Liver (tissue), 9 donors: ENCODE results near the gene RAPGEF1. TPM values are rescaled to one million over a fixed set of nuclear protein-coding genes. Genes with fewer than 3 reads are reported as not detected.

ENCODE experiments used
- DNase-seq: peaks from one replicate; pipeline ENCODE4 v3.0.0-alpha.2; 2017; ENCODE audit warnings: low spot score
- H3K27ac ChIP-seq, 2 donors: one replicate each; pipeline ENCODE4 v1.7.0; 2013; ENCODE audit warnings: inconsistent platforms in 2 of 2, low read length in 2 of 2, control low read depth in 1 of 2, low read depth in 1 of 2, mild to moderate bottlenecking in 1 of 2
- H3K27me3 ChIP-seq, 4 donors: one replicate each; pipeline versions ENCODE4 v1.6.1 to v1.7.0; 2013; ENCODE audit warnings: low read length in 3 of 4, inconsistent platforms in 1 of 4, mild to moderate bottlenecking in 1 of 4, moderate library complexity in 1 of 4; ENCODE audit not compliant: control insufficient read depth in 4 of 4, insufficient read depth in 4 of 4
- H3K36me3 ChIP-seq, 4 donors: one replicate each; pipeline versions ENCODE4 v1.6.1 to v1.7.0; 2013; ENCODE audit warnings: low read length in 3 of 4, mild to moderate bottlenecking in 3 of 4, low read depth in 1 of 4, moderate library complexity in 1 of 4; ENCODE audit not compliant: control insufficient read depth in 4 of 4, insufficient read depth in 3 of 4
- H3K4me1 ChIP-seq, 4 donors: one replicate each; pipeline versions ENCODE4 v1.6.1 to v1.7.0; 2013; ENCODE audit warnings: low read length in 3 of 4, mild to moderate bottlenecking in 3 of 4, moderate library complexity in 1 of 4; ENCODE audit not compliant: control insufficient read depth in 4 of 4, insufficient read depth in 4 of 4
- H3K4me3 ChIP-seq, 3 donors: one replicate each; pipeline versions ENCODE4 v1.6.1 to v1.7.0; 2013; ENCODE audit warnings: low read length in 3 of 3, control low read depth in 1 of 3, low read depth in 1 of 3, mild to moderate bottlenecking in 1 of 3
- H3K9ac ChIP-seq, 2 donors: one replicate each; pipeline ENCODE4 v1.7.0; 2013; ENCODE audit warnings: low read length in 2 of 2, mild to moderate bottlenecking in 2 of 2, moderate library complexity in 2 of 2, control low read depth in 1 of 2, low read depth in 1 of 2
- H3K9me3 ChIP-seq, 4 donors: one replicate each; pipeline versions ENCODE4 v1.6.1 to v1.7.0; 2013; ENCODE audit warnings: low read length in 3 of 4; ENCODE audit not compliant: control insufficient read depth in 4 of 4
- EGR1 ChIP-seq, 2 donors: IDR thresholded peaks; 2 replicates each; pipeline ENCODE4 v1.6.1; 2016 to 2018; ENCODE audit warnings: antibody characterized with exemption in 2 of 2, low read depth in 2 of 2
- FOXA1 ChIP-seq: IDR thresholded peaks from 2 replicates; pipeline ENCODE4 v1.6.1; 2016; ENCODE audit warnings: antibody characterized with exemption
- FOXA2 ChIP-seq: IDR thresholded peaks from 2 replicates; pipeline ENCODE4 v1.6.1; 2016; ENCODE audit warnings: antibody characterized with exemption
- GABPA ChIP-seq, 2 donors: IDR thresholded peaks in 1 of 2; conservative IDR thresholded peaks in 1 of 2; 2 replicates each; pipeline ENCODE4 v1.6.1; 2016; ENCODE audit warnings: antibody characterized with exemption in 2 of 2, mild to moderate bottlenecking in 1 of 2, moderate library complexity in 1 of 2
- HNF4A ChIP-seq, 2 donors: conservative IDR thresholded peaks; 2 replicates each; pipeline ENCODE4 v1.6.1; 2016; ENCODE audit warnings: antibody characterized with exemption in 2 of 2, mild to moderate bottlenecking in 2 of 2
- JUND ChIP-seq, 2 donors: IDR thresholded peaks; 2 replicates each; pipeline ENCODE4 v1.6.1; 2016; ENCODE audit warnings: antibody characterized with exemption in 2 of 2
- RXRA ChIP-seq, 2 donors: IDR thresholded peaks; 2 replicates each; pipeline ENCODE4 v1.6.1; 2017 to 2018; ENCODE audit warnings: antibody characterized with exemption in 2 of 2, mild to moderate bottlenecking in 1 of 2
- SP1 ChIP-seq: IDR thresholded peaks from 2 replicates; pipeline ENCODE4 v1.6.1; 2018; ENCODE audit warnings: antibody characterized with exemption, mild to moderate bottlenecking
- TAF1 ChIP-seq: conservative IDR thresholded peaks from 2 replicates; pipeline ENCODE4 v1.6.1; 2016; ENCODE audit warnings: antibody characterized with exemption, mild to moderate bottlenecking
- YY1 ChIP-seq: IDR thresholded peaks from 2 replicates; pipeline ENCODE4 v1.6.1; 2016; ENCODE audit warnings: antibody characterized with exemption, mild to moderate bottlenecking
- WGBS: extraction: QIAGEN DNeasy Blood & Tissue Kit; methylation state at CpG from one replicate; pipeline ENCODE4 v1.1.7; 2013; 5-methylcytosine and 5-hydroxymethylcytosine counted together
- polyA plus RNA-seq, 2 donors: library from polyadenylated mRNA; stranded (reverse) in 1 of 2; unstranded in 1 of 2; fragments of 200-250 nt in 1 of 2; fragments of >200 nt in 1 of 2; fragmentation: Nextera tagmentation in 1 of 2; extraction: Ambion mirVana in 1 of 2; gene quantifications; one replicate each; pipeline versions ENCODE4 v1.2.1 to v1.2.3, GENCODE V29; 2013 to 2015
- total RNA-seq, 2 donors: library from RNA; depleted of rRNA; stranded (reverse); fragments of >200 nt; gene quantifications; one replicate each; pipeline ENCODE4 v1.2.3, GENCODE V29; 2014
- TF ChIP-seq, protein P1 (sequence below): fragments of 150-350 bp; IDR thresholded peaks from 2 replicates; pipeline ENCODE4 v1.5.1; 2017; ENCODE audit warnings: improper control_type of control experiment, low read depth, low read length; ENCODE audit not compliant: missing input control
- TF ChIP-seq, protein P2 (sequence below): IDR thresholded peaks from 2 replicates; pipeline ENCODE4 v1.6.1; 2016; ENCODE audit warnings: antibody characterized with exemption, mild to moderate bottlenecking
- TF ChIP-seq, protein P3 (sequence below): IDR thresholded peaks from 2 replicates; pipeline ENCODE4 v1.6.1; 2016; ENCODE audit warnings: antibody characterized with exemption
- donor health status: healthy.
- donor health status: healthy.
- donor health status: healthy.
- donor health status: healthy.
- donor health status: healthy.

Gene RAPGEF1
- total and polyA plus RNA-seq, 4 donors = 5.6 to 19.7 (median 16.8) TPM

DNA sequence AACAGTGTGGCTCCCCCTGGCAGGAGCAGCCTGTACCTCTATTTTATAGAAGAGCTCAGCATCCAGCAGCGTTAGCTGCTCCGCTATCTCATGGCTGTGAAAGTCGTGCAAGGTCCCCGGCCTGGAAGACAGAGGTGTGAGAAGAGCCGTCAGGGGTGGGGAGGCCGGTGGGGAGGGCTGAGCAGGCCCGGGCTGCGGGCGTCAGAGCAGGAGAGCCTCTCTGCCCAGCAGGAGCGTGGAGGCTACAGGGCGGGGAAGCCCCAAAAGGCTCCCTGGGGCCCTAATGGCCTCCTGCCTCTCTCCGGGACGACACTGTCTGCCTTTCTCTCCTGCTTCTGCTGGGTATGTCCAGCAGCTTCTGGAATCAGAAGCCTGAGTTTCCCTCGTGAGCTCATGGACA, 152.0 kb downstream of the RAPGEF1 start:
- H3K9me3 ChIP-seq = no peaks in the 10 kb centered on the region
- no peaks in the 10 kb centered on the region for H3K4me1 ChIP-seq
- no peak overlapping the region for H3K4me3 ChIP-seq
- no peak overlapping the region for H3K27ac ChIP-seq
- peaks cover 3 to 39% (median 17%) of the 10 kb centered on the region in 4 donors for H3K36me3 ChIP-seq
- 91% methylated on average over 14 of the region's 14 CpGs for WGBS
- H3K9ac ChIP-seq = no peak overlapping the region
- TF ChIP-seq, protein P1, sequence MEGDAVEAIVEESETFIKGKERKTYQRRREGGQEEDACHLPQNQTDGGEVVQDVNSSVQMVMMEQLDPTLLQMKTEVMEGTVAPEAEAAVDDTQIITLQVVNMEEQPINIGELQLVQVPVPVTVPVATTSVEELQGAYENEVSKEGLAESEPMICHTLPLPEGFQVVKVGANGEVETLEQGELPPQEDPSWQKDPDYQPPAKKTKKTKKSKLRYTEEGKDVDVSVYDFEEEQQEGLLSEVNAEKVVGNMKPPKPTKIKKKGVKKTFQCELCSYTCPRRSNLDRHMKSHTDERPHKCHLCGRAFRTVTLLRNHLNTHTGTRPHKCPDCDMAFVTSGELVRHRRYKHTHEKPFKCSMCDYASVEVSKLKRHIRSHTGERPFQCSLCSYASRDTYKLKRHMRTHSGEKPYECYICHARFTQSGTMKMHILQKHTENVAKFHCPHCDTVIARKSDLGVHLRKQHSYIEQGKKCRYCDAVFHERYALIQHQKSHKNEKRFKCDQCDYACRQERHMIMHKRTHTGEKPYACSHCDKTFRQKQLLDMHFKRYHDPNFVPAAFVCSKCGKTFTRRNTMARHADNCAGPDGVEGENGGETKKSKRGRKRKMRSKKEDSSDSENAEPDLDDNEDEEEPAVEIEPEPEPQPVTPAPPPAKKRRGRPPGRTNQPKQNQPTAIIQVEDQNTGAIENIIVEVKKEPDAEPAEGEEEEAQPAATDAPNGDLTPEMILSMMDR = no peak
- TF ChIP-seq TAF1 = no peak
- TF ChIP-seq JUND (IDR thresholded peaks at IDR 0.05) = no peak
- TF ChIP-seq EGR1 (IDR thresholded peaks at IDR 0.05; ENCODE audit: low read depth in 2 of 2) = no peak
- TF ChIP-seq, protein P2, sequence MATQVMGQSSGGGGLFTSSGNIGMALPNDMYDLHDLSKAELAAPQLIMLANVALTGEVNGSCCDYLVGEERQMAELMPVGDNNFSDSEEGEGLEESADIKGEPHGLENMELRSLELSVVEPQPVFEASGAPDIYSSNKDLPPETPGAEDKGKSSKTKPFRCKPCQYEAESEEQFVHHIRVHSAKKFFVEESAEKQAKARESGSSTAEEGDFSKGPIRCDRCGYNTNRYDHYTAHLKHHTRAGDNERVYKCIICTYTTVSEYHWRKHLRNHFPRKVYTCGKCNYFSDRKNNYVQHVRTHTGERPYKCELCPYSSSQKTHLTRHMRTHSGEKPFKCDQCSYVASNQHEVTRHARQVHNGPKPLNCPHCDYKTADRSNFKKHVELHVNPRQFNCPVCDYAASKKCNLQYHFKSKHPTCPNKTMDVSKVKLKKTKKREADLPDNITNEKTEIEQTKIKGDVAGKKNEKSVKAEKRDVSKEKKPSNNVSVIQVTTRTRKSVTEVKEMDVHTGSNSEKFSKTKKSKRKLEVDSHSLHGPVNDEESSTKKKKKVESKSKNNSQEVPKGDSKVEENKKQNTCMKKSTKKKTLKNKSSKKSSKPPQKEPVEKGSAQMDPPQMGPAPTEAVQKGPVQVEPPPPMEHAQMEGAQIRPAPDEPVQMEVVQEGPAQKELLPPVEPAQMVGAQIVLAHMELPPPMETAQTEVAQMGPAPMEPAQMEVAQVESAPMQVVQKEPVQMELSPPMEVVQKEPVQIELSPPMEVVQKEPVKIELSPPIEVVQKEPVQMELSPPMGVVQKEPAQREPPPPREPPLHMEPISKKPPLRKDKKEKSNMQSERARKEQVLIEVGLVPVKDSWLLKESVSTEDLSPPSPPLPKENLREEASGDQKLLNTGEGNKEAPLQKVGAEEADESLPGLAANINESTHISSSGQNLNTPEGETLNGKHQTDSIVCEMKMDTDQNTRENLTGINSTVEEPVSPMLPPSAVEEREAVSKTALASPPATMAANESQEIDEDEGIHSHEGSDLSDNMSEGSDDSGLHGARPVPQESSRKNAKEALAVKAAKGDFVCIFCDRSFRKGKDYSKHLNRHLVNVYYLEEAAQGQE = no peak
- no peak for DNase-seq
- H3K27me3 ChIP-seq = no peaks in the 10 kb centered on the region

DNA sequence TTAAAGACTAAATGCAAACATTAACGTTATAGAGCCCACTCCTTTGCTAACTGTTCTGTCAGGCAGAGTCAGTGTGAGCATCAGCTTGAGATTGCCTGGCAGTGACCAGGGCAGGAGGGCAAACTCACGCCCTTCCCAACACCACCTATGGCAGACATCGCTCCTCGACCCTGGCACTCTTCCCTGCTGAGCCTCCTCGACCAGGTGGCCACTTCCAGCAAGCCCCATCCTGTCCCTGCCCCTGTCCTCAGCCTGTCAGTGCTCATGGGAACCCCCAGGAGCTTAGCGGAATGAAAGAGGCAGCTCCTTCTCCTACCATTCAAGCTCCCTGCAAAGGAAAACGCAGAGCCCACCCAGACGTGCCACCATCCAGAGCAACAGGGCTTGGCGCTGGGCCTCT, 152.5 kb downstream of the RAPGEF1 start:
- Histone ChIP-seq H3K36me3 (peaks cover 4 to 43% (median 19%) of the 10 kb centered on the region in 4 donors), H3K9ac (no peak overlapping the region), H3K9me3 (no peaks in the 10 kb centered on the region), H3K27ac (no peak overlapping the region), H3K4me3 (no peak overlapping the region), H3K27me3 (no peaks in the 10 kb centered on the region), H3K4me1 (no peaks in the 10 kb centered on the region)
- WGBS = 93% methylated on average over 9 of the region's 9 CpGs
- DNase-seq = no peak
- TF ChIP-seq GABPA (IDR thresholded peaks at IDR 0.05 in 1 of 2, conservative IDR thresholded peaks at IDR 0.05 in 1 of 2) = no peak
- TF ChIP-seq RXRA (IDR thresholded peaks at IDR 0.05) = no peak
- TF ChIP-seq, protein P2 = no peak
- TF ChIP-seq HNF4A (conservative IDR thresholded peaks at IDR 0.05) = no peak
- no peak for TF ChIP-seq SP1
- TF ChIP-seq YY1 = no peak
- TF ChIP-seq, protein P3, sequence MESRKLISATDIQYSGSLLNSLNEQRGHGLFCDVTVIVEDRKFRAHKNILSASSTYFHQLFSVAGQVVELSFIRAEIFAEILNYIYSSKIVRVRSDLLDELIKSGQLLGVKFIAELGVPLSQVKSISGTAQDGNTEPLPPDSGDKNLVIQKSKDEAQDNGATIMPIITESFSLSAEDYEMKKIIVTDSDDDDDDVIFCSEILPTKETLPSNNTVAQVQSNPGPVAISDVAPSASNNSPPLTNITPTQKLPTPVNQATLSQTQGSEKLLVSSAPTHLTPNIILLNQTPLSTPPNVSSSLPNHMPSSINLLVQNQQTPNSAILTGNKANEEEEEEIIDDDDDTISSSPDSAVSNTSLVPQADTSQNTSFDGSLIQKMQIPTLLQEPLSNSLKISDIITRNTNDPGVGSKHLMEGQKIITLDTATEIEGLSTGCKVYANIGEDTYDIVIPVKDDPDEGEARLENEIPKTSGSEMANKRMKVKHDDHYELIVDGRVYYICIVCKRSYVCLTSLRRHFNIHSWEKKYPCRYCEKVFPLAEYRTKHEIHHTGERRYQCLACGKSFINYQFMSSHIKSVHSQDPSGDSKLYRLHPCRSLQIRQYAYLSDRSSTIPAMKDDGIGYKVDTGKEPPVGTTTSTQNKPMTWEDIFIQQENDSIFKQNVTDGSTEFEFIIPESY = no peak
- no peak for TF ChIP-seq JUND (IDR thresholded peaks at IDR 0.05)
- no peak for TF ChIP-seq FOXA2
- TF ChIP-seq, protein P1 = no peak
- no peak for TF ChIP-seq FOXA1
